OCI-M1 (cell line): ENCODE measurements around the gene OTOGL.

ENCODE experiments used
- DNase-seq: peaks from one replicate; lab custom pipeline; 2025; lab: John Stamatoyannopoulos, UW

The OTOGL gene

GRCh38 chr12:80377140-80377794 is 277.9 kb downstream of the OTOGL start:
- DNase-seq: no peak

GRCh38 chr12:80381121-80381520 is 281.8 kb downstream of the OTOGL start:
- DNase-seq: no peak

GRCh38 chr12:80382254-80382653 is 282.9 kb downstream of the OTOGL start:
- DNase-seq: no peak

- no peak for DNase-seq
These were observed 301.2 kb downstream of the OTOGL start for GRCh38 chr12:80400571-80400991.

GRCh38 chr12:80401191-80401590 is 301.9 kb downstream of the OTOGL start:
- DNase-seq: no peak

GRCh38 chr12:80404629-80405028 is 305.3 kb downstream of the OTOGL start:
- no peak for DNase-seq

- DNase-seq: no peak
These were observed 306.9 kb downstream of the OTOGL start for GRCh38 chr12:80406253-80406652.

GRCh38 chr12:80411787-80412186 is 312.4 kb downstream of the OTOGL start:
- DNase-seq: peak; percentile 51

GRCh38 chr12:80412343-80412953 is 313.1 kb downstream of the OTOGL start:
- peak; percentile 77 for DNase-seq

GRCh38 chr12:80413462-80413861 is 314.1 kb downstream of the OTOGL start:
- DNase-seq: no peak

- peak; percentile 91 for DNase-seq
These were observed 316.1 kb downstream of the OTOGL start for GRCh38 chr12:80415466-80415865.

- peak; percentile 63 for DNase-seq
These were observed 320.3 kb downstream of the OTOGL start for GRCh38 chr12:80419644-80420043.

GRCh38 chr12:80420075-80420474 is 320.7 kb downstream of the OTOGL start:
- DNase-seq: no peak

GRCh38 chr12:80422550-80422949 is 323.2 kb downstream of the OTOGL start:
- no peak for DNase-seq
